Astrocyte (in vitro differentiated cells and primary cell): ENCODE data around the gene SPRR1B.

Experiments
- CTCF ChIP-seq: IDR thresholded peaks from 2 replicates; pipeline ENCODE4 v1.5.1; 2011; ENCODE audit warnings: low read depth, mild to moderate bottlenecking, inconsistent platforms, low read length, moderate library complexity; ENCODE audit not compliant: insufficient read depth
- EZH2 ChIP-seq: IDR thresholded peaks from 2 replicates; pipeline ENCODE4 v1.6.1; 2012; ENCODE audit warnings: mild to moderate bottlenecking, low read length, inconsistent platforms; ENCODE audit not compliant: insufficient read depth

- TF ChIP-seq CTCF = no peak
- no peak for TF ChIP-seq EZH2
These were observed 7.9 kb upstream of the SPRR1B start for GRCh38 chr1:153023109-153023508.
